Endothelial cell of umbilical vein (primary cell): Measurements from ENCODE around the gene MACROD2.

ENCODE experiments used
- EZH2 ChIP-seq: IDR thresholded peaks from 2 replicates; pipeline ENCODE4 v1.6.1; 2012; ENCODE audit warnings: borderline replicate concordance, low read depth, mild to moderate bottlenecking, moderate library complexity, low read length, inconsistent platforms; ENCODE audit not compliant: severe bottlenecking
- FOS ChIP-seq: IDR thresholded peaks from 2 replicates; pipeline ENCODE4 v1.6.1; 2011; ENCODE audit warnings: mild to moderate bottlenecking, low read length, moderate library complexity, borderline replicate concordance; ENCODE audit not compliant: insufficient read depth
- MYC ChIP-seq: IDR thresholded peaks from one replicate; pipeline ENCODE4 v1.6.1; 2011; ENCODE audit warnings: mild to moderate bottlenecking, low read depth, low read length
- POLR2A ChIP-seq: IDR thresholded peaks from 2 replicates; pipeline ENCODE4 v1.6.1; 2012; ENCODE audit warnings: low read depth, mild to moderate bottlenecking, control low read depth, low read length
- POLR2AphosphoS5 ChIP-seq: IDR thresholded peaks from 2 replicates; pipeline ENCODE4 v1.6.1; 2012; ENCODE audit warnings: low read depth, mild to moderate bottlenecking, control low read depth, low read length, moderate library complexity; ENCODE audit not compliant: insufficient read depth
- TF ChIP-seq, protein P1 (sequence below), 2 donors: IDR thresholded peaks; 1 replicate in 1 of 2; 2 replicates in 1 of 2; pipeline ENCODE4 v1.5.1; 2011; ENCODE audit warnings: low read length in 2 of 2, mild to moderate bottlenecking in 2 of 2, moderate library complexity in 2 of 2, control low read depth in 1 of 2, inconsistent platforms in 1 of 2, low read depth in 1 of 2; ENCODE audit not compliant: insufficient read depth in 1 of 2; ENCODE audit errors: extremely low read depth in 1 of 2

- TF ChIP-seq, protein P1, sequence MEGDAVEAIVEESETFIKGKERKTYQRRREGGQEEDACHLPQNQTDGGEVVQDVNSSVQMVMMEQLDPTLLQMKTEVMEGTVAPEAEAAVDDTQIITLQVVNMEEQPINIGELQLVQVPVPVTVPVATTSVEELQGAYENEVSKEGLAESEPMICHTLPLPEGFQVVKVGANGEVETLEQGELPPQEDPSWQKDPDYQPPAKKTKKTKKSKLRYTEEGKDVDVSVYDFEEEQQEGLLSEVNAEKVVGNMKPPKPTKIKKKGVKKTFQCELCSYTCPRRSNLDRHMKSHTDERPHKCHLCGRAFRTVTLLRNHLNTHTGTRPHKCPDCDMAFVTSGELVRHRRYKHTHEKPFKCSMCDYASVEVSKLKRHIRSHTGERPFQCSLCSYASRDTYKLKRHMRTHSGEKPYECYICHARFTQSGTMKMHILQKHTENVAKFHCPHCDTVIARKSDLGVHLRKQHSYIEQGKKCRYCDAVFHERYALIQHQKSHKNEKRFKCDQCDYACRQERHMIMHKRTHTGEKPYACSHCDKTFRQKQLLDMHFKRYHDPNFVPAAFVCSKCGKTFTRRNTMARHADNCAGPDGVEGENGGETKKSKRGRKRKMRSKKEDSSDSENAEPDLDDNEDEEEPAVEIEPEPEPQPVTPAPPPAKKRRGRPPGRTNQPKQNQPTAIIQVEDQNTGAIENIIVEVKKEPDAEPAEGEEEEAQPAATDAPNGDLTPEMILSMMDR (IDR thresholded peaks at IDR 0.05; ENCODE audit: extremely low read depth in 1 of 2, insufficient read depth in 1 of 2, low read depth in 1 of 2, low read length in 2 of 2) = no peak
- no peak for TF ChIP-seq POLR2A
- no peak for TF ChIP-seq POLR2AphosphoS5
- TF ChIP-seq FOS = no peak
- TF ChIP-seq MYC = no peak
- TF ChIP-seq EZH2 = no peak
These were observed 1704.3 kb downstream of the MACROD2 start for GRCh38 chr20:15699431-15700146.
